ENCODE measurements around the gene LRG1. TPM values are rescaled to one million over a fixed set of nuclear protein-coding genes. Genes with fewer than 3 reads are reported as not detected.

The LRG1 gene
- total and polyA plus RNA-seq, 2 donors from 2014 or later: 2.2 to 26.4 TPM

- FAIRE-seq (no peak), DNase-seq (no peak)
- no peak overlapping the region for H3K9ac ChIP-seq (ENCODE audit: low read length in 3 of 3)
- TF ChIP-seq CTCF (IDR thresholded peaks at IDR 0.05; ENCODE audit: borderline replicate concordance, extremely low read depth, insufficient read depth): no peak
- H3K9me3 ChIP-seq (ENCODE audit: control insufficient read depth in 2 of 3, insufficient read depth in 1 of 3, low read length in 3 of 3): no peaks in the 10 kb centered on the region
- H3K4me1 ChIP-seq (ENCODE audit: control insufficient read depth in 2 of 3, insufficient read depth in 2 of 3, low read depth in 1 of 3, low read length in 3 of 3): no peaks in the 10 kb centered on the region
- H3K27ac ChIP-seq (ENCODE audit: low read depth in 2 of 2, low read length in 2 of 2): no peak overlapping the region
- no peaks in the 10 kb centered on the region for H3K27me3 ChIP-seq (ENCODE audit: control insufficient read depth, insufficient read depth, low read length)
- intact Hi-C loops (cut with DNase I): no loop called here
- no peak overlapping the region for H3K4me3 ChIP-seq (ENCODE audit: low read length in 3 of 3)
- no peaks in the 10 kb centered on the region for H3K36me3 ChIP-seq (ENCODE audit: control insufficient read depth in 2 of 3, insufficient read depth in 3 of 3, low read length in 3 of 3)
Measured at GRCh38 chr19:4512070-4512469, 27.8 kb downstream of the LRG1 start.

- no peaks in the 10 kb centered on the region for H3K4me1 ChIP-seq (ENCODE audit: control insufficient read depth in 2 of 3, insufficient read depth in 2 of 3, low read depth in 1 of 3, low read length in 3 of 3)
- no peak overlapping the region for H3K9ac ChIP-seq (ENCODE audit: low read length in 3 of 3)
- intact Hi-C loops (cut with DNase I): no loop called here
- no peak overlapping the region for H3K27ac ChIP-seq (ENCODE audit: low read depth in 2 of 2, low read length in 2 of 2)
- DNase-seq: no peak
- no peak overlapping the region for H3K4me3 ChIP-seq (ENCODE audit: low read length in 3 of 3)
- H3K9me3 ChIP-seq (ENCODE audit: control insufficient read depth in 2 of 3, insufficient read depth in 1 of 3, low read length in 3 of 3): no peaks in the 10 kb centered on the region
- H3K36me3 ChIP-seq (ENCODE audit: control insufficient read depth in 2 of 3, insufficient read depth in 3 of 3, low read length in 3 of 3): no peaks in the 10 kb centered on the region
- no peaks in the 10 kb centered on the region for H3K27me3 ChIP-seq (ENCODE audit: control insufficient read depth, insufficient read depth, low read length)
- no peak for TF ChIP-seq CTCF (IDR thresholded peaks at IDR 0.05; ENCODE audit: borderline replicate concordance, extremely low read depth, insufficient read depth)
- FAIRE-seq: no peak
Measured at GRCh38 chr19:4511300-4512054, 28.4 kb downstream of the LRG1 start.

- no peak overlapping the region for H3K27ac ChIP-seq (ENCODE audit: low read depth in 2 of 2, low read length in 2 of 2)
- H3K9ac ChIP-seq (ENCODE audit: low read length in 3 of 3): no peak overlapping the region
- TF ChIP-seq CTCF (IDR thresholded peaks at IDR 0.05; ENCODE audit: borderline replicate concordance, extremely low read depth, insufficient read depth): no peak
- H3K4me3 ChIP-seq (ENCODE audit: low read length in 3 of 3): no peak overlapping the region
- no peak for FAIRE-seq
- no peak for DNase-seq
- H3K27me3 ChIP-seq (ENCODE audit: control insufficient read depth, insufficient read depth, low read length): no peaks in the 10 kb centered on the region
- no peaks in the 10 kb centered on the region for H3K36me3 ChIP-seq (ENCODE audit: control insufficient read depth in 2 of 3, insufficient read depth in 3 of 3, low read length in 3 of 3)
- no peaks in the 10 kb centered on the region for H3K4me1 ChIP-seq (ENCODE audit: control insufficient read depth in 2 of 3, insufficient read depth in 2 of 3, low read depth in 1 of 3, low read length in 3 of 3)
- H3K9me3 ChIP-seq (ENCODE audit: control insufficient read depth in 2 of 3, insufficient read depth in 1 of 3, low read length in 3 of 3): no peaks in the 10 kb centered on the region
- intact Hi-C loops (cut with DNase I): no loop called here
Measured at GRCh38 chr19:4510435-4511255, 29.2 kb downstream of the LRG1 start.

All from kidney (tissue), 14 donors.